Right atrium auricular region (tissue), 2 donors: Measurements from ENCODE around the gene HAPLN3. TPM values are rescaled to one million over a fixed set of nuclear protein-coding genes. Genes with fewer than 3 reads are reported as not detected.
A peak's percentile ranks its signal among the peaks of the same experiment; 100 is the strongest.

Experiments
- DNase-seq: peaks from one replicate; pipeline ENCODE4 v3.0.0-alpha.2; 2019; ENCODE audit warnings: low spot score
- H3K27ac ChIP-seq, 2 donors: fragments of 200-600 bp; sonication (generic); 1 replicate in 1 of 2; 2 replicates in 1 of 2; pipeline ENCODE4 v1.5.1; 2016 to 2019
- H3K27me3 ChIP-seq, 2 donors: fragments of 200-600 bp; sonication (generic); one replicate each; pipeline versions ENCODE4 v1.5.1 to v1.6.0; 2017 to 2019
- H3K36me3 ChIP-seq: fragments of 200-600 bp; sonication (generic); one replicate; pipeline ENCODE4 v1.5.1; 2016
- H3K4me1 ChIP-seq, 2 donors: fragments of 200-600 bp; sonication (generic); one replicate each; pipeline versions ENCODE4 v1.5.1 to v1.6.0; 2017 to 2019
- H3K4me3 ChIP-seq, 2 donors: fragments of 200-600 bp; sonication (generic); 1 replicate in 1 of 2; 2 replicates in 1 of 2; pipeline ENCODE4 v1.5.1; 2017 to 2019; ENCODE audit warnings: mild to moderate bottlenecking in 1 of 2, moderate library complexity in 1 of 2
- H3K9me3 ChIP-seq, 2 donors: fragments of 200-600 bp; sonication (generic); one replicate each; pipeline ENCODE4 v1.5.1; 2019
- CTCF ChIP-seq, 2 donors: fragments of 200-600 bp; sonication (generic); IDR thresholded peaks; one replicate each; pipeline ENCODE4 v1.5.1; 2019; ENCODE audit warnings: antibody characterized with exemption in 2 of 2
- total RNA-seq, 2 donors: library from RNA; depleted of rRNA; stranded (reverse); fragments of >200 nt; gene quantifications; one replicate each; pipeline ENCODE4 v1.1.0, GENCODE V29; 2016

Gene HAPLN3
- total RNA-seq, 2 donors from 2014 or later: 3.2 to 3.6 TPM

GRCh38 chr15:88894348-88894818 is 961 bp downstream of the HAPLN3 start:
- Histone ChIP-seq H3K27ac (no peak overlapping the region), H3K4me1 (peaks cover 0 to 53% of the 10 kb centered on the region in 2 donors), H3K27me3 (no peaks in the 10 kb centered on the region), H3K9me3 (no peaks in the 10 kb centered on the region), H3K4me3 (peak overlapping the region; percentile 39 to 60), H3K36me3 (peaks cover 8% of the 10 kb centered on the region)
- no peak for DNase-seq
- peak; percentile 56 to 79 for TF ChIP-seq CTCF (IDR thresholded peaks at IDR 0.05)

GRCh38 chr15:88891540-88892254 is 3.6 kb downstream of the HAPLN3 start:
- Histone ChIP-seq H3K9me3 (no peaks in the 10 kb centered on the region), H3K4me1 (peaks cover 0 to 27% of the 10 kb centered on the region in 2 donors), H3K36me3 (no peaks in the 10 kb centered on the region), H3K4me3 (no peak overlapping the region), H3K27me3 (no peaks in the 10 kb centered on the region), H3K27ac (no peak overlapping the region)
- TF ChIP-seq CTCF (IDR thresholded peaks at IDR 0.05): no peak
- no peak for DNase-seq

GRCh38 chr15:88890495-88890894 is 4.8 kb downstream of the HAPLN3 start:
- no peak for TF ChIP-seq CTCF (IDR thresholded peaks at IDR 0.05)
- H3K27me3 ChIP-seq: no peaks in the 10 kb centered on the region

GRCh38 chr15:88888719-88889118 is 6.6 kb downstream of the HAPLN3 start:
- no peaks in the 10 kb centered on the region for H3K9me3 ChIP-seq
- no peak overlapping the region for H3K27ac ChIP-seq
- H3K36me3 ChIP-seq: no peaks in the 10 kb centered on the region
- no peak for TF ChIP-seq CTCF (IDR thresholded peaks at IDR 0.05)
- no peak for DNase-seq
- H3K4me3 ChIP-seq: no peak overlapping the region
- no peaks in the 10 kb centered on the region for H3K27me3 ChIP-seq
- no peaks in the 10 kb centered on the region for H3K4me1 ChIP-seq

More at GRCh38 chr15:88890495-88890894, 4.8 kb downstream of the HAPLN3 start:
- no peak for DNase-seq
- Histone ChIP-seq H3K27ac (no peak overlapping the region), H3K9me3 (no peaks in the 10 kb centered on the region), H3K4me3 (no peak overlapping the region), H3K4me1 (peaks cover 0 to 15% of the 10 kb centered on the region in 2 donors), H3K36me3 (no peaks in the 10 kb centered on the region)

GRCh38 chr15:88887068-88887580 is 8.2 kb downstream of the HAPLN3 start:
- Histone ChIP-seq H3K9me3 (no peaks in the 10 kb centered on the region), H3K36me3 (no peaks in the 10 kb centered on the region)
- no peak for TF ChIP-seq CTCF (IDR thresholded peaks at IDR 0.05)

More at GRCh38 chr15:88887068-88887580, 8.2 kb downstream of the HAPLN3 start:
- Histone ChIP-seq H3K27me3 (no peaks in the 10 kb centered on the region), H3K4me3 (no peak overlapping the region), H3K27ac (no peak overlapping the region), H3K4me1 (no peaks in the 10 kb centered on the region)
- no peak for DNase-seq
